Lower leg skin (tissue), 3 donors: Measurements from ENCODE around the gene KCNH3.

Experiments
- CTCF ChIP-seq, 3 donors: fragments of 450-650 bp; IDR thresholded peaks; one replicate each; pipeline ENCODE4 v1.5.1; 2016; ENCODE audit warnings: antibody characterized with exemption in 3 of 3, mild to moderate bottlenecking in 3 of 3, moderate library complexity in 2 of 3
- POLR2A ChIP-seq, 2 donors: fragments of 450-650 bp; IDR thresholded peaks; one replicate each; pipeline ENCODE4 v1.6.1; 2016 to 2017; ENCODE audit warnings: antibody characterized with exemption in 2 of 2, mild to moderate bottlenecking in 1 of 2, moderate library complexity in 1 of 2

- TF ChIP-seq CTCF (IDR thresholded peaks at IDR 0.05) (no peak), POLR2A (IDR thresholded peaks at IDR 0.05) (no peak)
Measured at GRCh38 chr12:49604856-49605255, 66.0 kb downstream of the KCNH3 start.
